A549 treated with AZD2906 at 1 μM for 4 hours (cell line): ENCODE data around the gene DMXL2. TPM values are rescaled to one million over a fixed set of nuclear protein-coding genes. Genes with fewer than 3 reads are reported as not detected.

ENCODE experiments used
- total RNA-seq: library from RNA; stranded (reverse); fragments of 200-300 nt; extraction: Qiagen RNA extraction; gene quantifications from 5 replicates; pipeline ENCODE4 v1.2.3, GENCODE V29; 2022

Gene DMXL2
- total RNA-seq = 14.2 to 19.6 TPM (median 17.0 TPM) in 5 replicates

DNA sequence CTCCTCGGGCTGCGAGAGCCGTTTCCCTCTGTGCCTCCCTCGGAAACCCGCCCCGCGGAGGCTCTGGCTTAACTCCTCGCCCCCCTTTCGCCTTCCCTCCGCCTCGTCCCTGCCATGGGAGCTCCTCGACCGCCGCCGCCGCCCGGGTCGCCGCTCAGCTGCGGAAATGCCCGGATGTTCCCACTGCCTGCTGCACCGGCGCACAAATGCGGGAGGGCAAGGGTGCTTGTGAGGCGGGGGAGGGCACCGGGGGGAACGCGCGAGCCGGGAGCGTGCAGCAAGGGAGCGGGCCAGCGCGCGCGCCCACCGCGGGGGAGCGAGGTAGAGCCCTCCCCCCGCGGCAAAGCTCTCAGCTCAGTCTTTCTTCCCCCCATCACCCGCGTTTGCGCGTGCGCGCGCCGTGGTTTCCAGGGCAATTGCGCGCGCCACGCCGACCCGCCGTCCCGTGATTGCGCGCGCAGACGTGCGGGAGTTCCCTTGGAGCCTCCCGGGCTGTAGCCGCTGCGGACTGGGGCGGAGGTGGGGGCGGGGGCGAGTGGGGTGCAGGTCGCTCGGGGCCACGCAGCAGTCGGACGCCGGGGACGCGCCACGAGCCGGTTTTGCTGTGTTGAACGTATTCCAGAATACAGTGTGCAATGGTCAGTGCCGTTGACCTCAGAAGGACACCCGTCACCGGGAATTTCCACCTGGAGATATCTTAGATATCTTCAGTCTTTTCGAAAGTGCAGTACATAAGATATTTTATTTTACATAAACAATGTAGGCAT lies at the start of gene DMXL2:
Gene DMXL2 (minus strand): TSS at position 168 of the 767 bp plus-strand sequence. CDS start 226 bp downstream, outside the sequence.

Other genes with a start within 250 kb of the DMXL2 start
- gene SCG3, start 58.7 kb upstream of the DMXL2 start, total RNA-seq = 0.03 to 0.06 TPM (median 0.05 TPM) in 4 of 5 replicates, not detected in the other
- 16.8 to 24.2 TPM (median 22.2 TPM) in 5 replicates for gene LYSMD2, start 114.9 kb upstream of the DMXL2 start, total RNA-seq
- 1.1 to 2.2 TPM (median 1.9 TPM) in 5 replicates for gene TMOD2, start 128.8 kb upstream of the DMXL2 start, total RNA-seq
- gene TMOD3, start 206.9 kb upstream of the DMXL2 start, total RNA-seq = 43.3 to 76.3 TPM (median 55.8 TPM) in 5 replicates